NCI-H2107 (cell line): Measurements from ENCODE around the gene INO80B.

Experiments used
- DNase-seq: peaks from one replicate; lab custom pipeline; 2025; lab: John Stamatoyannopoulos, UW

Gene INO80B

GRCh38 chr2:74502147-74502719 is 47.3 kb downstream of the INO80B start:
- DNase-seq, result no peak

DNA sequence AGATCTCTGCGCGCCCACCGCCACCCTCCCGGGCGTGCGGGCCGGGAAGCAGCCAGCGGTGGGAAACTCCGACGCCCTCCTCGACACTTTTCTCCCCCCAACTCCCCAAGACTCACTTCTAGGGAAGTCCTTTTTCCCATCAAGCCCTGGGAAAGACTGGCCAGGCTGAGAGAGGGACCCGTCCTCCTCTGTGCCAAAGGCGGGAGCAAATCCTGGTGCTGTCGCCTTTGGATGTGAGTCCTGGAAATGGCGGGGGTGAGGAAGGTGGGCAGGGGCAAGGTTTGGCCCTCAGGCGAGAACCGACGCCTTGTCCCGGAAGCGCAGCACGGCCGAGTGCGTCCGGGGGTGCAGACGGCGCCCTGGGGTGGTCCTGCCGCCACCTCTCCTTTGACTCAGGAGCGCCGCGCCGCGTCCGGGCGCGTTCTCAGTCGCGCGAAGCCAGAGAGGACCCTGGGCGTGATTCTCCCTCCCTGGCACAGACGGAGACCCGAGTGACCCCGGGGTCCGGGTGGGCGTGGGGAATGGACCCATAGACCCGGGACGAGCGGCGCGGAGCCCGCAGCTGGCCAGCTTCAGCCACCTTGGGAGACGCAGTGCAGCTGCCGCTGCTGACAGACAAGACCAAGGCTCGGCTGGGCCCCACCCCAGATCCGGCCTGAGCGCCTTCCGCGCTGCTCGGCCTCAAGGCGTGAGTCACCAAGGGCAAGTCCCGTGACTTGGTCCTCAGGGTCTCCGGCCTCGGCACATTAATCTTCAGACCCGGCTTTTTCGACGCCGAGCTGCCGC is 48.0 kb downstream of the INO80B start:
- DNase-seq, result no peak

DNA sequence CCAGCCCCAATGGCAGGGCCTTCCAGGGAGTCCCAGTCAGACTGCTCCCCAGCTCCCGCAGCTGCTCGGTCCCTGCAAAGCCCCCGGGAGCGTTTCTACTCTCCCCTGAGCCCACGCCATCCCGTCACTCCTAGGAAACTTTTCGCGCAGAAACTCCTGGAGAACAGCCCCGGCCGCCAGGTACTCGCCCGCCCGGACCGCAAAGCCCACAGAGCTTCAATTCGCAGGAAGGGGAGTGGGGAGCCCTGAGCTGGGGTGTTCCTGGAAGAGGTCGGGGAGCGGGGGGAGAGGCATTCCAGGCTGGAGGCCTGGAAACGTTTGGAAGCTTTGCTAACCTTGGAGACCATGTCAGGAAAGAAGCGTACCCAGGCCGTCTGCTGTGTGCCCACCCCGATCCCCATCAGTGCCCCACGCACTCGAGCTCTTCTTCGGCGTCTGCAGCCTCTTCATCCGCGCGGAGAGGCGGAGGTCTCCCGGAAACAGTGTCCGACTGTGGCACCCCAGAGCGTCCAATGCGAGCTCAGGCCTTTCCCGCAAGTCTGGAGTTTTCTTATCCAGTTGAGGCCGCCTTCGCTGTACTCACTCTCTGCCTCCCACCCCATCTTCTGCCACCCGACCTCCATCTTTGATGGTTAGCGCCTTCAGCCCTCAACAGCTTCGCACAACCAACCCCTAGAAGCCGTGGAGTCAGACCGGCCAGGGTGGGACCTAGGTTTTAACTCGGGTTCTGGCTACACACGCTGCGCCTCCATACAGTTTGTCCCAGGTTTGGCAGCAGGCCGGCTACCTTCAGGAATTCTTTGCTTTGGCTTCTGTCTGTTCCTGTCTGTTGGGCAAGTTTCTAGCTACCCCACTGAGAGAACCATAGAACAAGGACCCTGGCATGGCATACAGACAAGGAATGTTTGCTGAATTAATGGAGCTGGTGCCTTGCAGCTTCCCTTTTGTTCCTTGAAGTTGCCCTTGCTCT is 48.9 kb downstream of the INO80B start:
- no peak for DNase-seq

- no peak for DNase-seq
Observed at GRCh38 chr2:74504591-74504990, 49.7 kb downstream of the INO80B start.

GRCh38 chr2:74505448-74506246 is 50.8 kb downstream of the INO80B start:
- no peak for DNase-seq

- peak; percentile 89 for DNase-seq
Observed at GRCh38 chr2:74507145-74507925, 52.4 kb downstream of the INO80B start, which contains the start of gene PCGF1. TSS of gene PCGF1 (minus strand) at chr2:74507695. CDS start at chr2:74507668, 27 bp downstream.
